H9 (cell line): Measurements from ENCODE around the gene CCDC57. TPM values are rescaled to one million over a fixed set of nuclear protein-coding genes. Genes with fewer than 3 reads are reported as not detected.

Experiments used
- DNase-seq: peaks from one replicate; pipeline ENCODE4 v3.0.0-alpha.2; 2017
- H2AFZ ChIP-seq: one replicate; pipeline ENCODE4 v1.6.1; 2013; ENCODE audit warnings: mild to moderate bottlenecking, low read length, control low read depth, moderate library complexity
- H2AK5ac ChIP-seq: 2 replicates; pipeline ENCODE4 v1.6.1; 2013; ENCODE audit warnings: low read length, control low read depth, mixed read lengths; ENCODE audit not compliant: insufficient read length
- H2BK120ac ChIP-seq: one replicate; pipeline ENCODE4 v1.6.1; 2013; ENCODE audit warnings: low read depth, mild to moderate bottlenecking, low read length, control low read depth, inconsistent platforms; ENCODE audit not compliant: poor library complexity, severe bottlenecking
- H2BK12ac ChIP-seq: 2 replicates; pipeline ENCODE4 v1.6.1; 2013; ENCODE audit warnings: low read length, control low read depth, mixed read lengths, low read depth; ENCODE audit not compliant: insufficient read length
- H2BK15ac ChIP-seq: 2 replicates; pipeline ENCODE4 v1.6.1; 2013; ENCODE audit warnings: low read depth, low read length, control low read depth
- H2BK20ac ChIP-seq: one replicate; pipeline ENCODE4 v1.6.1; 2013; ENCODE audit warnings: low read depth, mild to moderate bottlenecking, low read length, control low read depth, inconsistent platforms; ENCODE audit not compliant: poor library complexity, severe bottlenecking
- H2BK5ac ChIP-seq: 2 replicates; pipeline ENCODE4 v1.6.1; 2013; ENCODE audit warnings: low read length, control low read depth, mixed read lengths; ENCODE audit not compliant: insufficient read length
- H3K14ac ChIP-seq: 2 replicates; pipeline ENCODE4 v1.6.1; 2013; ENCODE audit warnings: low read length, control low read depth; ENCODE audit not compliant: insufficient read depth
- H3K18ac ChIP-seq: 2 replicates; pipeline ENCODE4 v1.6.1; 2013; ENCODE audit warnings: low read depth, mild to moderate bottlenecking, mixed read lengths, low read length, control low read depth; ENCODE audit not compliant: insufficient read length
- H3K23ac ChIP-seq: 2 replicates; pipeline ENCODE4 v1.6.1; 2013; ENCODE audit warnings: low read length, control low read depth, mixed read lengths, low read depth; ENCODE audit not compliant: insufficient read length
- H3K23me2 ChIP-seq: 2 replicates; pipeline ENCODE4 v1.6.1; 2013; ENCODE audit warnings: low read depth, mild to moderate bottlenecking, mixed read lengths, low read length, control low read depth; ENCODE audit not compliant: insufficient read length, poor library complexity, severe bottlenecking
- H3K27ac ChIP-seq: 2 replicates; pipeline ENCODE4 v1.5.1; 2013; ENCODE audit warnings: low read length, control low read depth, mixed read lengths, low read depth; ENCODE audit not compliant: insufficient read length
- H3K27me3 ChIP-seq: 2 replicates; pipeline ENCODE4 v1.6.1; 2013; ENCODE audit warnings: low read length, control low read depth, inconsistent platforms; ENCODE audit not compliant: insufficient read depth
- H3K4ac ChIP-seq: 2 replicates; pipeline ENCODE4 v1.6.1; 2013; ENCODE audit warnings: low read depth, mild to moderate bottlenecking, control low read depth, inconsistent platforms, low read length, moderate library complexity
- H3K4me1 ChIP-seq: 2 replicates; pipeline ENCODE4 v1.6.1; 2013; ENCODE audit warnings: low read length, control low read depth, inconsistent platforms; ENCODE audit not compliant: insufficient read depth
- H3K4me2 ChIP-seq: 2 replicates; pipeline ENCODE4 v1.6.1; 2013; ENCODE audit warnings: low read length, control low read depth, mixed read lengths; ENCODE audit not compliant: insufficient read length, insufficient read depth
- H3K56ac ChIP-seq: 2 replicates; pipeline ENCODE4 v1.6.1; 2013; ENCODE audit warnings: low read depth, mild to moderate bottlenecking, mixed read lengths, low read length, control low read depth; ENCODE audit not compliant: insufficient read length
- H3K79me1 ChIP-seq: 2 replicates; pipeline ENCODE4 v1.6.1; 2013; ENCODE audit warnings: low read depth, mild to moderate bottlenecking, moderate library complexity, low read length, control low read depth, inconsistent platforms; ENCODE audit not compliant: insufficient read depth, poor library complexity, severe bottlenecking
- H3K79me2 ChIP-seq: 2 replicates; pipeline ENCODE4 v1.6.1; 2013; ENCODE audit warnings: low read length, control low read depth, inconsistent platforms; ENCODE audit not compliant: insufficient read depth
- H3K9ac ChIP-seq: 2 replicates; pipeline ENCODE4 v1.6.1; 2013; ENCODE audit warnings: low read length, control low read depth, mixed read lengths; ENCODE audit not compliant: insufficient read length; ENCODE audit errors: extremely low read depth
- H3K9me3 ChIP-seq: one replicate; pipeline ENCODE4 v1.6.1; 2013; ENCODE audit warnings: low read depth, low read length, inconsistent platforms; ENCODE audit not compliant: control insufficient read depth
- H3T11ph ChIP-seq: one replicate; pipeline ENCODE4 v1.6.1; 2013; ENCODE audit warnings: mild to moderate bottlenecking, low read length, control low read depth, inconsistent platforms
- H4K20me1 ChIP-seq: one replicate; pipeline ENCODE4 v1.6.1; 2013; ENCODE audit not compliant: control insufficient read depth, insufficient read length, insufficient read depth
- H4K5ac ChIP-seq: 2 replicates; pipeline ENCODE4 v1.6.1; 2013; ENCODE audit warnings: low read depth, mild to moderate bottlenecking, mixed read lengths, low read length, control low read depth; ENCODE audit not compliant: insufficient read length
- H4K8ac ChIP-seq: replicated peaks from 2 replicates; pipeline ENCODE4 v1.6.1; 2013; ENCODE audit warnings: low read length, control low read depth, mixed read lengths, low read depth; ENCODE audit not compliant: insufficient read length
- H4K91ac ChIP-seq: 2 replicates; pipeline ENCODE4 v1.6.1; 2013; ENCODE audit warnings: low read depth, mild to moderate bottlenecking, moderate library complexity, mixed read lengths, low read length, control low read depth; ENCODE audit not compliant: insufficient read length
- H3K27ac Mint-ChIP-seq, 3 experiments: 2 replicates in 2 of 3; 3 replicates in 1 of 3; pipeline ENCODE4 v1.8.0; 2020 to 2021; ENCODE audit warnings: mixed read lengths in 3 of 3, mild to moderate bottlenecking in 1 of 3, moderate library complexity in 1 of 3
- H3K27me3 Mint-ChIP-seq: 2 replicates; pipeline ENCODE4 v1.8.0; 2021; ENCODE audit warnings: low read depth, mild to moderate bottlenecking, moderate library complexity, mixed read lengths
- H3K36me3 Mint-ChIP-seq, 3 experiments: 2 replicates in 2 of 3; 3 replicates in 1 of 3; pipeline ENCODE4 v1.8.0; 2020 to 2021; ENCODE audit warnings: low read depth in 3 of 3, mixed read lengths in 3 of 3; ENCODE audit not compliant: insufficient read depth in 1 of 3
- H3K4me1 Mint-ChIP-seq, 2 experiments: 2 replicates each; pipeline ENCODE4 v1.8.0; 2020; ENCODE audit warnings: mixed read lengths in 2 of 2
- H3K4me3 Mint-ChIP-seq, 2 experiments: 2 replicates in 1 of 2; 3 replicates in 1 of 2; pipeline ENCODE4 v1.8.0; 2020 to 2021; ENCODE audit warnings: mild to moderate bottlenecking in 2 of 2, mixed read lengths in 2 of 2, moderate library complexity in 1 of 2
- H3K9me3 Mint-ChIP-seq, 2 experiments: 2 replicates in 1 of 2; 3 replicates in 1 of 2; pipeline ENCODE4 v1.8.0; 2020; ENCODE audit warnings: mild to moderate bottlenecking in 2 of 2, mixed read lengths in 2 of 2, moderate library complexity in 1 of 2
- CTCF ChIP-seq: fragments of 200-600 bp; sonication (generic); conservative IDR thresholded peaks from 3 replicates; pipeline ENCODE4 v1.8.0; 2021; ENCODE audit warnings: antibody characterized with exemption, mild to moderate bottlenecking
- WGBS: extraction: QIAGEN DNeasy Blood & Tissue Kit; methylation state at CpG from one replicate; pipeline ENCODE4 v1.1.7; 2013; ENCODE audit warnings: missing lambda C conversion rate, low lambda C conversion rate, mixed read lengths; ENCODE audit not compliant: insufficient read length; ENCODE audit errors: extremely low coverage; 5-methylcytosine and 5-hydroxymethylcytosine counted together
- total RNA-seq: library from RNA; stranded (reverse); gene quantifications from 2 replicates; pipeline ENCODE4 v1.2.1, GENCODE V29; 2021

CCDC57 gene
- total RNA-seq, 1 experiment from 2014 or later: 11.0 TPM

DNA sequence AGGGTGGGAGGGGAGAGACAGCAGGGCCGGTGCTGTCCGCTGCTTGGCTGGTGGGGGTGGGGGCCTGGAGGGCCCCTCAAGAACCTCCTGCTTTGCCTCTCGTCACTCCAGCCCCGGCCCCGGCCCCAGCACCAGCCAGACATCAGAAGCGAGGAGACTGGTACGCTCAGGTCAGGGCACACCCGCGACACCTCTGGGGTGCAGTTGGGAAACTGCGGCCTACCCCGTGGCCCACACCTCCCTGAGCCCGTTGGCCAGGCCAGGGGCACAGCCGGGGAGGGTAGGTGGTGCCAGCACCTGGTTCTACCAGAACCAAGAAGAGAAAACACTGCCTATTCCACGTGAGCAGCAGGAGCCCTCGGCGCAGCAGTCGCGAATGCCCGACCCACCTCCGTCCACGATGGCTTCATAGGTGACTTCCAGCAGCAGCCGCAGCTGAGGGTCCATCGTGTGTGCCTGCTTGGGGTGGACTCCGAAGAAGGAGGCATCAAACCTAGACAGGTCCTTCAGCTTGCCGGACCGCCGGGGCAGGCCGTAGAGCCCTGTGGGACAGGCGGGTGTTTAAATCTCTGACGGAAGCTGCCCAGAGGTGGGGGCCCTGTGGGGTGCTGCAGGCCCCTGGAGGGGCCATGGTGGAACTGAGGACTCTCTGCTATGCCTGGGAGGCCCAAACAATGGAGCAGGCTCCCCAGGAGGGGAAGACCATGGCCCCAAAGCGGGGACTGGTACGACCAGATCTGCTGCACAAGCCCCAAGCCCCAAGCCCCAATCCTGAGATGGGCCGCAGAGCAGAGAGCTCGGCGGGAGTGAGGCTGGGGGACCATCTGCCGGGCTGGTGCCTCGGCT is 117.5 kb downstream of the CCDC57 start:
- H4K5ac ChIP-seq: no peak overlapping the region
- peaks cover 14% of the 10 kb centered on the region for H3K23me2 ChIP-seq
- H2BK120ac ChIP-seq: no peak overlapping the region
- H3K79me2 ChIP-seq: peaks cover 20% of the 10 kb centered on the region; the same call in 1 of the 2 replicates
- Mint-ChIP-seq H3K9me3 (no peaks in the 10 kb centered on the region), H3K27me3 (no peaks in the 10 kb centered on the region), H3K36me3 (peaks cover 16 to 46% (median 44%) of the 10 kb centered on the region in 3 experiments; a peak in 6 of 7 replicates), H3K4me1 (peaks cover 7 to 20% of the 10 kb centered on the region in 2 experiments), H3K27ac (no peak overlapping the region), H3K4me3 (peak overlapping the region; percentile 74 to 82)
- DNase-seq: no peak
- no peak overlapping the region for H3K4ac ChIP-seq
- no peak overlapping the region for H4K8ac ChIP-seq
- H3K27ac ChIP-seq: no peak overlapping the region
- H3K9me3 ChIP-seq: no peaks in the 10 kb centered on the region
- no peak overlapping the region for H2BK5ac ChIP-seq
- H3T11ph ChIP-seq: no peak overlapping the region
- H2BK12ac ChIP-seq: no peak overlapping the region
- H4K20me1 ChIP-seq: no peaks in the 10 kb centered on the region
- H3K9ac ChIP-seq: no peak overlapping the region
- H4K91ac ChIP-seq: no peak overlapping the region
- H3K27me3 ChIP-seq: no peaks in the 10 kb centered on the region
- no peak overlapping the region for H3K14ac ChIP-seq
- H3K4me2 ChIP-seq: no peak overlapping the region
- H3K23ac ChIP-seq: no peak overlapping the region
- no peak overlapping the region for H2BK20ac ChIP-seq
- H3K79me1 ChIP-seq: peaks cover 13% of the 10 kb centered on the region
- H2AFZ ChIP-seq: no peak overlapping the region
- H2AK5ac ChIP-seq: no peak overlapping the region
- H3K4me1 ChIP-seq: no peaks in the 10 kb centered on the region
- H3K56ac ChIP-seq: no peak overlapping the region
- no peak overlapping the region for H2BK15ac ChIP-seq
- no peak for TF ChIP-seq CTCF
- H3K18ac ChIP-seq: no peak overlapping the region
- no CpG with 5 or more reads among the region's 37 CpGs for WGBS
